HepG2 (cell line): ENCODE data around the gene PPP1R27. TPM values are rescaled to one million over a fixed set of nuclear protein-coding genes. Genes with fewer than 3 reads are reported as not detected.
A peak's percentile ranks its signal among the peaks of the same experiment; 100 is the strongest.

Experiments used
- ATRX ChIP-seq: sonication (generic); formaldehyde crosslinking; IDR thresholded peaks from 2 replicates; pipeline ENCODE4 v1.4.0; 2020; ENCODE audit warnings: missing genetic modification reagents, borderline replicate concordance
- BORCS8-MEF2B ChIP-seq: sonication (generic); formaldehyde crosslinking; IDR thresholded peaks from 2 replicates; pipeline ENCODE4 v1.8.0; 2022; ENCODE audit warnings: mild to moderate bottlenecking, missing genetic modification reagents
- BRCA1 ChIP-seq: sonication (generic); formaldehyde crosslinking; IDR thresholded peaks from 2 replicates; pipeline ENCODE4 v1.4.0; 2020; ENCODE audit warnings: missing genetic modification reagents
- E2F2 ChIP-seq: sonication (generic); formaldehyde crosslinking; IDR thresholded peaks from 2 replicates; pipeline ENCODE4 v1.4.0; 2020; ENCODE audit warnings: missing genetic modification reagents, borderline replicate concordance
- FLYWCH1 ChIP-seq: sonication (generic); formaldehyde crosslinking; IDR thresholded peaks from 2 replicates; pipeline ENCODE4 v1.8.1; 2023; ENCODE audit warnings: mild to moderate bottlenecking, missing genetic modification reagents
- MIER3 ChIP-seq: IDR thresholded peaks from 2 replicates; pipeline ENCODE4 v1.6.1; 2016; ENCODE audit warnings: missing compliant biosample characterization, borderline replicate concordance
- PLRG1 ChIP-seq: fragments of 450-650 bp; conservative IDR thresholded peaks from 2 replicates; pipeline ENCODE4 v1.6.1; 2016
- PLSCR1 ChIP-seq: sonication (generic); formaldehyde crosslinking; IDR thresholded peaks from 2 replicates; pipeline ENCODE4 v1.5.0; 2020; ENCODE audit warnings: missing genetic modification reagents, mild to moderate bottlenecking, borderline replicate concordance
- RARA ChIP-seq: IDR thresholded peaks from 2 replicates; pipeline ENCODE4 v1.6.1; 2016; ENCODE audit warnings: missing genetic modification reagents, missing compliant biosample characterization
- SMC3 ChIP-seq: IDR thresholded peaks from 2 replicates; pipeline ENCODE4 v1.6.1; 2011; ENCODE audit warnings: low read length, improper control_type of control experiment
- SNAI1 ChIP-seq: sonication (generic); formaldehyde crosslinking; IDR thresholded peaks from 2 replicates; pipeline ENCODE4 v1.5.0; 2020; ENCODE audit warnings: mild to moderate bottlenecking, missing genetic modification reagents, borderline replicate concordance
- SNRNP70 ChIP-seq: fragments of 200-400 bp; formaldehyde crosslinking; IDR thresholded peaks from 2 replicates; pipeline ENCODE4 v1.6.1; 2017; ENCODE audit warnings: mild to moderate bottlenecking, low read depth, low read length, moderate library complexity
- SOX6 ChIP-seq, 2 experiments: fragments of 450-650 bp in 1 of 2; sonication (generic) in 1 of 2; formaldehyde crosslinking in 1 of 2; IDR thresholded peaks; 2 replicates each; pipeline versions ENCODE4 v1.4.0 to v1.6.1; 2017 to 2020; ENCODE audit warnings: antibody characterized with exemption in 1 of 2, mild to moderate bottlenecking in 1 of 2, missing genetic modification reagents in 1 of 2
- TRIM22 ChIP-seq: fragments of 450-650 bp; IDR thresholded peaks from 2 replicates; pipeline ENCODE4 v1.6.1; 2017
- U2AF1 ChIP-seq: fragments of 200-400 bp; formaldehyde crosslinking; optimal IDR thresholded peaks from 2 replicates; pipeline ENCODE3; 2017; ENCODE audit warnings: mild to moderate bottlenecking, low read depth, low read length
- ZBTB33 ChIP-seq: sonication (generic); formaldehyde crosslinking; IDR thresholded peaks from 2 replicates; pipeline ENCODE4 v1.4.0; 2020; ENCODE audit warnings: missing genetic modification reagents
- ZBTB46 ChIP-seq: sonication (generic); formaldehyde crosslinking; IDR thresholded peaks from 2 replicates; pipeline ENCODE4 v1.4.0; 2020; ENCODE audit warnings: mild to moderate bottlenecking, missing genetic modification reagents, borderline replicate concordance
- ZNF143 ChIP-seq: sonication (generic); formaldehyde crosslinking; IDR thresholded peaks from 2 replicates; pipeline ENCODE4 v1.4.0; 2020; ENCODE audit warnings: missing genetic modification reagents
- ZNF225 ChIP-seq: sonication (generic); formaldehyde crosslinking; IDR thresholded peaks from 2 replicates; pipeline ENCODE4 v1.4.0; 2020; ENCODE audit warnings: mild to moderate bottlenecking, missing genetic modification reagents
- ZNF546 ChIP-seq: sonication (generic); formaldehyde crosslinking; conservative IDR thresholded peaks from 2 replicates; pipeline ENCODE4 v1.8.1; 2023; ENCODE audit warnings: mild to moderate bottlenecking, missing genetic modification reagents
- ZNF598 ChIP-seq: sonication (generic); formaldehyde crosslinking; IDR thresholded peaks from 2 replicates; pipeline ENCODE4 v1.5.1; 2020; ENCODE audit warnings: mild to moderate bottlenecking, missing genetic modification reagents, borderline replicate concordance
- ZSCAN31 ChIP-seq: sonication (generic); formaldehyde crosslinking; IDR thresholded peaks from 2 replicates; pipeline ENCODE4 v1.5.0; 2020; ENCODE audit warnings: low read depth, mild to moderate bottlenecking, missing genetic modification reagents
- polyA plus RNA-seq, 8 experiments: library from polyadenylated mRNA; depleted of rRNA in 3 of 8; stranded (reverse) in 7 of 8; unstranded in 1 of 8; fragments of >200 nt; fragmentation: Illumina TruSeq in 4 of 8; extraction: Trizol in 4 of 8; gene quantifications; 2 replicates each; pipeline versions ENCODE4 v1.2.1 to v1.2.3, GENCODE V29; 2011 to 2016; ENCODE audit warnings: low read depth in 4 of 8, missing spikeins in 1 of 8, mixed read lengths in 1 of 8; ENCODE audit not compliant: insufficient read depth in 1 of 8
- total RNA-seq, 5 experiments: library from RNA; depleted of rRNA; stranded (reverse); fragments of >200 nt; fragmentation: Illumina TruSeq; extraction: Trizol; gene quantifications; 2 replicates each; pipeline ENCODE4 v1.2.3, GENCODE V29; 2016; ENCODE audit warnings: low read depth in 1 of 5

PPP1R27 gene
- total and polyA plus RNA-seq, 2 of the 13 experiments (the other 11 are each of a cell fraction or from before 2014, with no cell fraction given) = 0.17 to 1.00 TPM

- TF ChIP-seq MIER3 (CRISPR knock-in tag) (peak; percentile 80; the same call in 1 of the 2 replicates), PLSCR1 (CRISPR knock-in tag) (peak; percentile 97; the same call in 1 of the 2 replicates), SNRNP70 (no peak), FLYWCH1 (CRISPR knock-in tag) (no peak; the same call in 1 of the 2 replicates), ZNF143 (peak; percentile 73), PLRG1 (no peak), E2F2 (no peak), SMC3 (no peak), ZSCAN31 (CRISPR knock-in tag) (peak; percentile 82), ZBTB33 (peak; percentile 72), BRCA1 (CRISPR knock-in tag) (no peak; the same call in 1 of the 2 replicates), U2AF1 (peak; percentile 91), ZNF225 (CRISPR knock-in tag) (peak; percentile 98; the same call in 1 of the 2 replicates), SNAI1 (peak; percentile 31; the same call in 1 of the 2 replicates), ZNF546 (CRISPR knock-in tag) (peak; percentile 99), RARA (CRISPR knock-in tag) (peak; percentile 54), ATRX (CRISPR knock-in tag) (no peak), ZNF598 (CRISPR knock-in tag) (peak; percentile 67; the same call in 1 of the 2 replicates), SOX6 (IDR thresholded peaks at IDR 0.05) (no peak), SOX6 (CRISPR knock-in tag; IDR thresholded peaks at IDR 0.05) (peak; percentile 47; the same call in 1 of the 2 replicates), ZBTB46 (CRISPR knock-in tag) (peak; percentile 37; the same call in 1 of the 2 replicates), TRIM22 (no peak), BORCS8-MEF2B (CRISPR knock-in tag) (peak; percentile 95)
Measured at GRCh38 chr17:81871387-81872230, 36.8 kb upstream of the PPP1R27 start (continued).
